Right lobe of liver (tissue), 4 donors: ENCODE measurements around the gene MINDY3.
"Not testable (repeated sequence)": the region's sequence is repeated elsewhere in the genome, so short reads cannot be mapped to it uniquely, and the experiment has no call there.

ENCODE experiments used
- POLR2A ChIP-seq: fragments of 450-650 bp; IDR thresholded peaks from one replicate; pipeline ENCODE4 v1.6.1; 2017; ENCODE audit warnings: antibody characterized with exemption, mild to moderate bottlenecking
- TF ChIP-seq, protein P1 (sequence below), 4 donors: fragments of 200-600 bp in 3 of 4; fragments of 450-650 bp in 1 of 4; IDR thresholded peaks; one replicate each; pipeline versions ENCODE4 v1.5.1 to v1.8.0; 2016 to 2022; ENCODE audit warnings: antibody characterized with exemption in 4 of 4, mild to moderate bottlenecking in 2 of 4
- donor health status: DM: no; HTN: no; CAD: no.
- donor health status: DM: no; HTN: no; CAD: no.
- donor health status: DM: no; HTN: yes; CAD: no.

DNA sequence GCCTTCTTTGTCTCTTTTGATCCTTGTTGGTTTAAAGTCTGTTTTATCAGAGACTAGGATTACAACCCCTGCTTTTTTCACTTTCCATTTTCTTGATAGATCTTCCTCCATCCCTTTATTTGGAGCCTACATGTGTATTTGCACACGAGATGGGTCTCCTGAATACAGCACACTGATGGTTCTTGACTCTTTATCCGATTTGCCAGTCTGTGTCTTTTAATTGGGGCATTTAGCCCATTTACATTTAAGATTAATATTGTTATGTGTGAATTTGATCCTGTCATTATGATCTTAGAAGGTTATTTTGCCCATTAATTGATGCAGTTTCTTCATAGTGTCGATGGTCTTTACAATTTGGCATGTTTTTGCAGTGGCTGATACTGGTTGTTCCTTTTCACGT lies 16.0 kb upstream of the MINDY3 start:
- TF ChIP-seq, protein P1, sequence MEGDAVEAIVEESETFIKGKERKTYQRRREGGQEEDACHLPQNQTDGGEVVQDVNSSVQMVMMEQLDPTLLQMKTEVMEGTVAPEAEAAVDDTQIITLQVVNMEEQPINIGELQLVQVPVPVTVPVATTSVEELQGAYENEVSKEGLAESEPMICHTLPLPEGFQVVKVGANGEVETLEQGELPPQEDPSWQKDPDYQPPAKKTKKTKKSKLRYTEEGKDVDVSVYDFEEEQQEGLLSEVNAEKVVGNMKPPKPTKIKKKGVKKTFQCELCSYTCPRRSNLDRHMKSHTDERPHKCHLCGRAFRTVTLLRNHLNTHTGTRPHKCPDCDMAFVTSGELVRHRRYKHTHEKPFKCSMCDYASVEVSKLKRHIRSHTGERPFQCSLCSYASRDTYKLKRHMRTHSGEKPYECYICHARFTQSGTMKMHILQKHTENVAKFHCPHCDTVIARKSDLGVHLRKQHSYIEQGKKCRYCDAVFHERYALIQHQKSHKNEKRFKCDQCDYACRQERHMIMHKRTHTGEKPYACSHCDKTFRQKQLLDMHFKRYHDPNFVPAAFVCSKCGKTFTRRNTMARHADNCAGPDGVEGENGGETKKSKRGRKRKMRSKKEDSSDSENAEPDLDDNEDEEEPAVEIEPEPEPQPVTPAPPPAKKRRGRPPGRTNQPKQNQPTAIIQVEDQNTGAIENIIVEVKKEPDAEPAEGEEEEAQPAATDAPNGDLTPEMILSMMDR (IDR thresholded peaks at IDR 0.05), result not testable (repeated sequence)
- TF ChIP-seq POLR2A, result not testable (repeated sequence)
